IMR-90 (cell line): ENCODE results near the gene KRTAP12-1.

ENCODE experiments used
- BHLHE40 ChIP-seq: fragments of 150-350 bp; IDR thresholded peaks from 2 replicates; pipeline ENCODE4 v1.6.1; 2016; ENCODE audit warnings: mild to moderate bottlenecking, low read depth, low read length
- CTCF ChIP-seq: conservative IDR thresholded peaks from 2 replicates; pipeline ENCODE4 v1.5.1; 2012; ENCODE audit warnings: mild to moderate bottlenecking, low read depth, low read length, improper control_type of control experiment
- ELK1 ChIP-seq: fragments of 150-350 bp; IDR thresholded peaks from 2 replicates; pipeline ENCODE4 v1.6.1; 2016; ENCODE audit warnings: low read depth, mild to moderate bottlenecking, low read length, moderate library complexity, borderline replicate concordance
- FOS ChIP-seq: fragments of 150-350 bp; IDR thresholded peaks from 2 replicates; pipeline ENCODE4 v1.6.1; 2016; ENCODE audit warnings: low read depth, low read length
- MAZ ChIP-seq: IDR thresholded peaks from 2 replicates; pipeline ENCODE4 v1.6.1; 2012; ENCODE audit warnings: low read depth, mild to moderate bottlenecking, low read length, improper control_type of control experiment, moderate library complexity, borderline replicate concordance
- RCOR1 ChIP-seq: IDR thresholded peaks from 2 replicates; pipeline ENCODE4 v1.6.1; 2012; ENCODE audit warnings: mild to moderate bottlenecking, low read length, improper control_type of control experiment; ENCODE audit not compliant: insufficient replicate concordance

DNA sequence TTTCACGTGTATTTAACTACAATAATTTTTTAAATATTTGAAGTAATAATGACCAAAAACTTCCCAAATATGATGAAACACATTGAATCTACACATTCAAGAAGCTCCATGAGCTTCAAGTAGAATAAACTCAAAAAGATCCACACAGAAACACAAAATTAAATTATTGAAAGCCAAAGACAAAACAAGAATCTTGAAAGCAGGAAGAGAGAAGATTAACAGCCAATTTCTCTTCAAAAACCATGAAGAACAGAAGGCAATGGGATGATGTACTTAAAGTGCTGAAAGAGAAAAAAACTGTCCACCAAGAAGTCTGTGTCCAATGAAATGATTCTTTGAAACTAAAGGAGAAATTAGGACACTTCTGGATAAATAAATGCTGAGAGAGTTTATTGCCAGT lies 49.9 kb downstream of the KRTAP12-1 start:
- no peak for TF ChIP-seq CTCF
- TF ChIP-seq BHLHE40 = no peak
- no peak for TF ChIP-seq FOS
- TF ChIP-seq MAZ = no peak
- TF ChIP-seq ELK1 = no peak
- TF ChIP-seq RCOR1 = no peak
